ENCODE measurements around the gene PAK1. TPM values are rescaled to one million over a fixed set of nuclear protein-coding genes. Genes with fewer than 3 reads are reported as not detected.

PAK1 gene
- total RNA-seq, 1 experiment from 2014 or later = 80.0 TPM

- H3K4me2 ChIP-seq = no peak overlapping the region
- H3K27ac ChIP-seq = no peak overlapping the region
- no peaks in the 10 kb centered on the region for H3K36me3 ChIP-seq (ENCODE audit: low read depth)
- no peaks in the 10 kb centered on the region for H3K9me2 ChIP-seq (ENCODE audit: insufficient read depth)
- BruUV-seq (replicated peaks) = no TSS peak
- no peak overlapping the region for H2AFZ ChIP-seq
- no peak for DNase-seq
- no peaks in the 10 kb centered on the region for H3F3A ChIP-seq (ENCODE audit: insufficient read depth, low read depth)
- no peaks in the 10 kb centered on the region for H3K79me2 ChIP-seq (ENCODE audit: low read depth)
- POLR2A ChIA-PET (ENCODE audit: unreplicated experiment) = interaction anchor here (0.7 kb wide), 1 partner anchor 31 kb away, joined by 7 read pairs; no protein-coding TSS in a partner anchor
- H4K20me1 ChIP-seq (ENCODE audit: insufficient read depth) = no peaks in the 10 kb centered on the region; the same call in 1 of the 2 replicates
- TF ChIP-seq EZH2 (IDR thresholded peaks at IDR 0.05; ENCODE audit: low read depth) (no peak), CTCF (conservative IDR thresholded peaks at IDR 0.05) (no peak)
- H3K4me1 ChIP-seq (replicated peaks; ENCODE audit: insufficient read depth) = no peaks in the 10 kb centered on the region
- H3K27me3 ChIP-seq (ENCODE audit: insufficient read depth, low read depth) = no peaks in the 10 kb centered on the region
- H3K4me3 ChIP-seq = no peak overlapping the region
- no peaks in the 10 kb centered on the region for H3K9me3 ChIP-seq (ENCODE audit: insufficient read depth, low read depth)
- intact Hi-C loops (cut with micrococcal nuclease; ENCODE audit: unreplicated experiment) = no loop called here
- CTCF ChIA-PET = no interaction called here
Measured at GRCh38 chr11:77438487-77438886, 35.4 kb downstream of the PAK1 start.

DNA sequence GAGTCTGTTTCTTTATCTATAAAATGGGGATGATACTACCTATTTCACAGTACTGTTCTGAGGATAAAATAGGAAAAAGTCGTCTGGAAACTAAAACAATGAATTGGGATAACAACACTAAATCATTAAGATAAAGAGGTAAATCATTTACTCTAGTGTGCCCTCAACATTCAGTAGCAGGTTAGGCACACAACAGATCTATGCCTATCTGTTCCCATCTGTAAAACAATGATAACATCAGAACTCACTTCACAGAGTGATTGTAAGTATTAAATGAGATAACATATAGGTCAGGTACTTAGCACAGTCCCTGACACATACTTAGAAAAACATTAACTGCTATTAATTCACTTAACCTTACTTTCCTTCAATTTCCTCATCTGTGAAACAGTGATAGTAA lies 36.9 kb downstream of the PAK1 start:
- no peaks in the 10 kb centered on the region for H3F3A ChIP-seq (ENCODE audit: insufficient read depth, low read depth)
- CTCF ChIA-PET = no interaction called here
- no peak overlapping the region for H2AFZ ChIP-seq
- H3K27me3 ChIP-seq (ENCODE audit: insufficient read depth, low read depth) = no peaks in the 10 kb centered on the region
- no peak for TF ChIP-seq CTCF (conservative IDR thresholded peaks at IDR 0.05)
- TF ChIP-seq EZH2 (IDR thresholded peaks at IDR 0.05; ENCODE audit: low read depth) = no peak
- H3K36me3 ChIP-seq (ENCODE audit: low read depth) = no peaks in the 10 kb centered on the region
- POLR2A ChIA-PET (ENCODE audit: unreplicated experiment) = no interaction called here
- H3K4me1 ChIP-seq (replicated peaks; ENCODE audit: insufficient read depth) = no peaks in the 10 kb centered on the region
- intact Hi-C loops (cut with micrococcal nuclease; ENCODE audit: unreplicated experiment) = no loop called here
- H3K27ac ChIP-seq = no peak overlapping the region
- H3K4me2 ChIP-seq = no peak overlapping the region
- H3K79me2 ChIP-seq (ENCODE audit: low read depth) = no peaks in the 10 kb centered on the region
- no peak for DNase-seq
- no peaks in the 10 kb centered on the region; the same call in 1 of the 2 replicates for H4K20me1 ChIP-seq (ENCODE audit: insufficient read depth)
- no TSS peak for BruUV-seq (replicated peaks)
- H3K9me3 ChIP-seq (ENCODE audit: insufficient read depth, low read depth) = no peaks in the 10 kb centered on the region
- no peak overlapping the region for H3K4me3 ChIP-seq
- H3K9me2 ChIP-seq (ENCODE audit: insufficient read depth) = no peaks in the 10 kb centered on the region

DNA sequence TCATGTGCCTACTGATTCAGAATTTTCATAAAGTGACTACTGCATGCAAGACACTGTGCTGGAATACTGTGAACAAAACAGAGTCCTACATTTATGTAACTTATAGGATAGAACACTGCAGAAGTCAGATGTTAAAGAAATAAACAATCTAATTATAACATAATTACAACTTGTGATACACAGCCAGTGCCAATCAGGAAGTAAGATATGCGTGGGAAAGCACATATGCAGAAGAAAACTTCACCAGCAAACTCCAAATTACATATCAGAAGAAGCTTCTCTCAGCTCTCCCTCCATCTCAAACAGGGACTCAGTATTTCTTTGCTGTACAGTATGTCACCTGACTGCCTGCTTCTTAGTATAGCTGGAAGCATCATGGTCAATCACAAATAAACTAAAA lies 37.4 kb downstream of the PAK1 start:
- Histone ChIP-seq H3K4me3 (no peak overlapping the region), H3F3A (ENCODE audit: insufficient read depth, low read depth) (no peaks in the 10 kb centered on the region), H3K36me3 (ENCODE audit: low read depth) (no peaks in the 10 kb centered on the region), H2AFZ (no peak overlapping the region), H3K9me2 (ENCODE audit: insufficient read depth) (no peaks in the 10 kb centered on the region), H4K20me1 (ENCODE audit: insufficient read depth) (no peaks in the 10 kb centered on the region; the same call in 1 of the 2 replicates), H3K4me2 (no peak overlapping the region), H3K79me2 (ENCODE audit: low read depth) (no peaks in the 10 kb centered on the region), H3K27me3 (ENCODE audit: insufficient read depth, low read depth) (no peaks in the 10 kb centered on the region), H3K9me3 (ENCODE audit: insufficient read depth, low read depth) (no peaks in the 10 kb centered on the region), H3K27ac (no peak overlapping the region), H3K4me1 (replicated peaks; ENCODE audit: insufficient read depth) (no peaks in the 10 kb centered on the region)
- POLR2A ChIA-PET (ENCODE audit: unreplicated experiment) = no interaction called here
- intact Hi-C loops (cut with micrococcal nuclease; ENCODE audit: unreplicated experiment) = no loop called here
- CTCF ChIA-PET = no interaction called here
- no peak for TF ChIP-seq CTCF (conservative IDR thresholded peaks at IDR 0.05)
- TF ChIP-seq EZH2 (IDR thresholded peaks at IDR 0.05; ENCODE audit: low read depth) = no peak
- no TSS peak for BruUV-seq (replicated peaks)
- DNase-seq = no peak
